Thoracic aorta (tissue), 2 donors: ENCODE measurements around the gene GOLT1B. TPM values are rescaled to one million over a fixed set of nuclear protein-coding genes. Genes with fewer than 3 reads are reported as not detected.
"Not testable (repeated sequence)": the region's sequence is repeated elsewhere in the genome, so short reads cannot be mapped to it uniquely, and the experiment has no call there.

Source experiments
- ATAC-seq: fragments of 150-250 bp; one replicate; pipeline ENCODE4 v1.8.0; 2017; ENCODE audit warnings: low read depth; ENCODE audit not compliant: insufficient number of reproducible peaks, low FRiP score
- DNase-seq: peaks from one replicate; pipeline ENCODE4 v3.0.0-alpha.2; 2020; ENCODE audit warnings: low spot score
- H3K27ac ChIP-seq, 2 donors: fragments of 200-600 bp; sonication (generic); 1 replicate in 1 of 2; 2 replicates in 1 of 2; pipeline ENCODE4 v1.5.1; 2016; ENCODE audit warnings: mild to moderate bottlenecking in 2 of 2, moderate library complexity in 2 of 2
- H3K27me3 ChIP-seq: fragments of 200-600 bp; sonication (generic); replicated peaks from 2 replicates; pipeline ENCODE4 v1.6.0; 2016; ENCODE audit warnings: mild to moderate bottlenecking; ENCODE audit not compliant: insufficient read depth
- H3K36me3 ChIP-seq: fragments of 200-600 bp; sonication (generic); one replicate; pipeline ENCODE4 v1.5.1; 2016
- H3K4me1 ChIP-seq, 2 donors: fragments of 200-600 bp; sonication (generic); 1 replicate in 1 of 2; 2 replicates in 1 of 2; pipeline versions ENCODE4 v1.5.1 to v1.6.0; 2016; ENCODE audit warnings: low read depth in 2 of 2, mild to moderate bottlenecking in 1 of 2; ENCODE audit not compliant: control insufficient read depth in 1 of 2
- H3K4me3 ChIP-seq: fragments of 200-600 bp; sonication (generic); 2 replicates; pipeline ENCODE4 v1.5.1; 2016; ENCODE audit warnings: mild to moderate bottlenecking
- H3K9me3 ChIP-seq: fragments of 200-600 bp; sonication (generic); 2 replicates; pipeline ENCODE4 v1.5.1; 2016
- total RNA-seq, 2 donors: library from RNA; depleted of rRNA; stranded (reverse); fragments of >200 nt; gene quantifications; one replicate each; pipeline versions ENCODE4 v1.1.0 to v1.2.3, GENCODE V29; 2016
- TF ChIP-seq, protein P1 (sequence below): fragments of 200-600 bp; sonication (generic); IDR thresholded peaks from one replicate; pipeline ENCODE4 v1.5.1; 2019; ENCODE audit warnings: antibody characterized with exemption

GOLT1B gene, protein sequence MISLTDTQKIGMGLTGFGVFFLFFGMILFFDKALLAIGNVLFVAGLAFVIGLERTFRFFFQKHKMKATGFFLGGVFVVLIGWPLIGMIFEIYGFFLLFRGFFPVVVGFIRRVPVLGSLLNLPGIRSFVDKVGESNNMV
- total RNA-seq = 10 to 100 TPM; 26.7 to 36.8 TPM

DNA sequence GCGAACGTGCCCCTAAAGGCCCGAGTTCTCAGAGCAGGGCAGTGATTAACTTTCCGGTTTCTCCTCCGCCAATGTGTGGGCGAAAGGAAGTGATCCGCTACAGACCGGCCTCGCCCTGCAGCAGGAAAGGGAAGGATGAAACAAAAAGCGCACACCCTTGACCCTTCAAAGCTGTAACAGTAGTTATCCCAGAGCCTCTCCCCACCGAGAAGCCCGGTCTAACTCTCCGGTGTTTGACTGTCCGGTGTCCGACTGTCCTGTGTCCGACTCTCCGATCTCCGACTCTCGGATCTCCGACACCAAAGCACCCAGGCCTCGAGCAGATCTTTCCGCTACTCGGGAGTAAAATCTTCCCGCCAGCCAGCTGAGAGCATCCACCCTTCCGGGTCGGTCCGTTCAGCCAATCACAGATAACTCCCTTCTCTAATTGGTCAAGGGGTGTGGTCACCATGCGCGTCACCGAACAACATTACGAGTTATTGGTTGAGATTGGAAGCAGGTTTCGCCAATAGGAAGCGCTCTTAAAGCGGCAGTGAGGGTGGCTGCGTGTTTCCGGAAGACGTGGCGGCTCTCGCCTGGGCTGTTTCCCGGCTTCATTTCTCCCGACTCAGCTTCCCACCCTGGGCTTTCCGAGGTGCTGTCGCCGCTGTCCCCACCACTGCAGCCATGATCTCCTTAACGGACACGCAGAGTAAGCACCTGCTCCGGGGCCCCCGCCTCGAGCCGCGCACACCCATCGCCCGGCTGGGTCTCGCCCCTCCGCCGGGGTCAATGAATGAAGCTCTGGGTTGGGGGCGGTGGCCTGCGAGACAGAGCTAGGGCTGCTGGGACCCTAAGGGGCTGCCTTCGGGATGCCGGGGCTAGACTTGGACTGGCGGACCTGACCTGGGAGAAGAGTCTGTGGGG is at the start of gene GOLT1B, which contains the start of gene RECQL:
Gene GOLT1B (plus strand): TSS at position 532 of the 906 bp plus-strand sequence. CDS start 135 bp downstream, at position 667.
Gene RECQL (minus strand): TSS at position 378 of the 906 bp plus-strand sequence. CDS start 2,065 bp downstream, outside the sequence.
- ATAC-seq (peak; percentile 100), DNase-seq (peak; percentile 89)
- H3K4me3 ChIP-seq = peak within 1 kb of the TSS; percentile 93
- H3K27ac ChIP-seq = peak within 1 kb of the TSS; percentile 85 to 97
- no peaks in the 10 kb centered on the region for H3K27me3 ChIP-seq
- TF ChIP-seq, protein P1, sequence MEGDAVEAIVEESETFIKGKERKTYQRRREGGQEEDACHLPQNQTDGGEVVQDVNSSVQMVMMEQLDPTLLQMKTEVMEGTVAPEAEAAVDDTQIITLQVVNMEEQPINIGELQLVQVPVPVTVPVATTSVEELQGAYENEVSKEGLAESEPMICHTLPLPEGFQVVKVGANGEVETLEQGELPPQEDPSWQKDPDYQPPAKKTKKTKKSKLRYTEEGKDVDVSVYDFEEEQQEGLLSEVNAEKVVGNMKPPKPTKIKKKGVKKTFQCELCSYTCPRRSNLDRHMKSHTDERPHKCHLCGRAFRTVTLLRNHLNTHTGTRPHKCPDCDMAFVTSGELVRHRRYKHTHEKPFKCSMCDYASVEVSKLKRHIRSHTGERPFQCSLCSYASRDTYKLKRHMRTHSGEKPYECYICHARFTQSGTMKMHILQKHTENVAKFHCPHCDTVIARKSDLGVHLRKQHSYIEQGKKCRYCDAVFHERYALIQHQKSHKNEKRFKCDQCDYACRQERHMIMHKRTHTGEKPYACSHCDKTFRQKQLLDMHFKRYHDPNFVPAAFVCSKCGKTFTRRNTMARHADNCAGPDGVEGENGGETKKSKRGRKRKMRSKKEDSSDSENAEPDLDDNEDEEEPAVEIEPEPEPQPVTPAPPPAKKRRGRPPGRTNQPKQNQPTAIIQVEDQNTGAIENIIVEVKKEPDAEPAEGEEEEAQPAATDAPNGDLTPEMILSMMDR = no peak
- peaks cover 30 to 52% of the 10 kb centered on the region in 2 donors for H3K4me1 ChIP-seq
- no peaks in the 10 kb centered on the region for H3K9me3 ChIP-seq
- peaks cover 11% of the 10 kb centered on the region for H3K36me3 ChIP-seq

DNA sequence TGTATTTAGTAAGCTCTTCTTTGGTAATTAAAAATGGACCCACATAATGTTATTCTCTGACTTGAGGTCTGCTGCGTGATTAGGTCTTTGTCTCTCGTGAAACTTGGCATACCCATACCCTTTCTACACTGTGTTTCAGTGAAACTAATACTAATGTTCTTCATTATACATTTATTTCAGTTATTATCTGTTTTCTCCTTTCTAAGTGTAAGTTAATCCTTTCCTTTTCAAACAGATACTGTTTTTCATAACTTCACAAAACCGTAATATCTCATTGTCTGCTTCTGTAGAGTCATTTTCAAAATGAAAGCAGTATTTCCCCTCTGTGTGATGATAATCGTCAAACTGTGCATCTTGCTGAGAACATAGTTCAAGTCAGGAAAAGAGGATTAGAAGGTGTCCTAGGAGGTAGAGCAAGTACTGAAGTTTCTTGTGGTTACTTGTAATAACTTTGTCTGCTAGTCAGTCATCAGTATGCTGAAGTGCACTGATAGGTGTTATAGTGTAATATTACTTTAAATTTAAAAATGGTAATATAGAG is 48.2 kb upstream of the GOLT1B start:
- H3K36me3 ChIP-seq = peaks cover 22% of the 10 kb centered on the region

DNA sequence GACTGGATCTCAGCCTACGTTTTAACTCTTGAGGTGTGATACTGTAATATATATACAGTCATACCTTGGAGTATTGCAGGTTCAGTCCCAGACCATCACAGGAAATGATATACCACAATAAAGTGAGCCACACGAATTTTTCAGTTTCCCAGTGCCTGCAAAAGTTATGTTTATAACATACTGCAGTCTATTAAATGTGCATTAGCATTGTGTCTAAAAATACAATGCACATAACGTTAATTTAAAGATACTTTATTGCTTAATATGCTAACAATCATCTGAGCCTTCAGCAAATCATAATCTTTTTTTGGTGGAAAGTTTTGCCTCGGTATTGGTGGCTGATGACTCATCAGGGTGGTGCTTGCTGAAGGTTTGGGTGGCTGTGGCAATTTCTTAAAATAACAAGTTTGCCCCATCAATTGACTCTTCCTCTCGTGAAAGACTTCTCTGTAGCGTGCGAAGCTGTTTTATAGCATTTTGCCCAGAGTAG is 45.3 kb upstream of the GOLT1B start:
- H3K4me1 ChIP-seq = no peaks in the 10 kb centered on the region
- TF ChIP-seq, protein P1 = no peak
- no peak overlapping the region for H3K27ac ChIP-seq
- peaks cover 27% of the 10 kb centered on the region for H3K36me3 ChIP-seq
- H3K9me3 ChIP-seq = no peaks in the 10 kb centered on the region
- H3K4me3 ChIP-seq = no peak overlapping the region
- no peaks in the 10 kb centered on the region for H3K27me3 ChIP-seq
- DNase-seq = no peak
- no peak for ATAC-seq

More for the DNA sequence above, 48.2 kb upstream of the GOLT1B start:
- no peaks in the 10 kb centered on the region for H3K4me1 ChIP-seq
- ATAC-seq = no peak
- DNase-seq = no peak
- no peaks in the 10 kb centered on the region for H3K27me3 ChIP-seq
- H3K27ac ChIP-seq = no peak overlapping the region
- TF ChIP-seq, protein P1 = no peak
- no peak overlapping the region for H3K4me3 ChIP-seq
- H3K9me3 ChIP-seq = no peaks in the 10 kb centered on the region

DNA sequence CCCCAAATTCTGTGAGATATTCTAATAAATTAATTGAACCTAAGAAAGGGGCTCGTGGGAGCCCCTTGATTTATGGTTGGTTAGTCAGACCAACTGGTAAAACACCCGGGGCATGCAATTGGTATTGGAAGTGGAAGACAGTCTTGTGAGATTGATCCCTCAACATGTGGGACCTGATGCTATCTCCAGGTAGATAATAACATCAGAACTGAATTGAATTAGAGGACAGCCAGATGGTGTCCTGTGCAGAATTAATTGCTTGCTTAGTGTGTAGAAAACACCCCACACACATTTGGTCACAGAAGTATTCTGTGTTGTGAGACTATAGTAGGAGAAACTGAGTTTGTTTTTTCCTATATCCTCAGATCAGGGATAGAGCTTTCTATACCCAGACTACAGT is 42.1 kb upstream of the GOLT1B start:
- H3K27ac ChIP-seq = no peak overlapping the region
- no peaks in the 10 kb centered on the region for H3K9me3 ChIP-seq
- H3K4me1 ChIP-seq = no peaks in the 10 kb centered on the region
- peaks cover 33% of the 10 kb centered on the region for H3K36me3 ChIP-seq
- ATAC-seq (no peak), DNase-seq (no peak)
- H3K27me3 ChIP-seq = no peaks in the 10 kb centered on the region
- no peak overlapping the region for H3K4me3 ChIP-seq
- TF ChIP-seq, protein P1 = no peak

DNA sequence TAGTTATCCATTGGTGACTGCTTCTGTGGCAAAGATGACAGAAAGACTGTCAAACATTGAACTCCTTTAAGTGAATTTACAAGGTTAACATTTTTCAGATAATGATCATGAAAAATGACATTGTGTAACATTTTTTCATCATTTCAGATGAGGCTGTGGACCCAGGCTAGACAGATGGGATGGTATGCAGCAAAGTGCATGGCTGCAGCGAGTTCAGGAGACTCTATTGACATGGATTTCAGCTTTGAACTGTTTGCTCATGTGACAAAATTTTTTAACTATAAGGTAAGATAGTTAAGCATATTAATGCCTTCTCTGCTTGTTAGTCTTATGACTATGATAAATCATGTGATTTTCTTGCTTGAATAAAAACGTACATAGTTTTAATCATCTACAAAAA is 34.3 kb upstream of the GOLT1B start:
- DNase-seq, H3K9me3 ChIP-seq, H3K27me3 ChIP-seq, H3K27ac ChIP-seq, ATAC-seq, H3K4me3 ChIP-seq, H3K4me1 ChIP-seq: not testable (repeated sequence)
- H3K36me3 ChIP-seq = peaks cover 21% of the 10 kb centered on the region
